A549 (cell line): ENCODE measurements around the gene PUM1. TPM values are rescaled to one million over a fixed set of nuclear protein-coding genes. Genes with fewer than 3 reads are reported as not detected.

Source experiments
- ATAC-seq, 2 experiments: fragments of 200-7000 bp in 1 of 2; fragments of >200 bp in 1 of 2; cut with Nextera tagmentation in 1 of 2; cut with Tn5 transposase in 1 of 2; 3 replicates each; pipeline versions ENCODE4 v1.8.0 to v1.9.1; 2018 to 2020; ENCODE audit warnings: mild to moderate bottlenecking in 1 of 2, moderate library complexity in 1 of 2
- CTCF ChIA-PET: fragments of 300-600 bp; sonication (Branson Sonifier 250); formaldehyde crosslinking; extraction: SDS; loops from one replicate; lab custom pipeline; 2021; ENCODE audit warnings: antibody characterized with exemption, inconsistent platforms; lab: Yijun Ruan, JAX
- POLR2A ChIA-PET: fragments of 350-600 bp; formaldehyde crosslinking; extraction: SDS; loops from one replicate; lab custom pipeline; 2021; ENCODE audit warnings: antibody characterized with exemption, inconsistent platforms; lab: Yijun Ruan, JAX
- DNase-seq, 2 experiments: peaks; one replicate each; pipeline versions ENCODE4 v3.0.0 to v3.0.0-alpha.2; 2011 to 2016; ENCODE audit warnings: low read depth in 1 of 2, low spot score in 1 of 2
- FAIRE-seq: peaks from 2 replicates; lab custom pipeline; 2011; peaks lifted over from hg19 to GRCh38; lab: Jason Lieb, UNC
- H3K27ac ChIP-seq, 2 experiments: fragments of >200 bp; sonication (Bioruptor Twin); formaldehyde crosslinking; 3 replicates each; pipeline ENCODE4 v1.5.1; 2016 to 2017
- H3K4me1 ChIP-seq: fragments of >200 bp; sonication (Bioruptor Twin); formaldehyde crosslinking; 3 replicates; pipeline ENCODE4 v1.6.1; 2016
- H3K4me2 ChIP-seq: fragments of >200 bp; sonication (Bioruptor Twin); formaldehyde crosslinking; 3 replicates; pipeline ENCODE4 v1.6.1; 2016
- H3K4me3 ChIP-seq: fragments of >200 bp; sonication (Bioruptor Twin); formaldehyde crosslinking; 3 replicates; pipeline ENCODE4 v1.5.1; 2016
- H3K9me3 ChIP-seq: fragments of >200 bp; sonication (Bioruptor Twin); formaldehyde crosslinking; 3 replicates; pipeline ENCODE4 v1.6.1; 2016
- BCL3 ChIP-seq: fragments of >200 bp; sonication (Bioruptor Twin); formaldehyde crosslinking; IDR thresholded peaks from 3 replicates; pipeline ENCODE4 v1.6.1; 2016
- CHD4 ChIP-seq: fragments of 200-600 bp; sonication (generic); IDR thresholded peaks from 2 replicates; pipeline ENCODE4 v1.6.1; 2016; ENCODE audit warnings: antibody characterized with exemption, mild to moderate bottlenecking, borderline replicate concordance
- ELK1 ChIP-seq: fragments of 150-350 bp; IDR thresholded peaks from 2 replicates; pipeline ENCODE4 v1.6.1; 2014; ENCODE audit warnings: low read depth, mild to moderate bottlenecking, low read length
- FOSL2 ChIP-seq, 2 experiments: fragments of 450-650 bp in 1 of 2; fragments of >200 bp in 1 of 2; sonication (Bioruptor Twin) in 1 of 2; formaldehyde crosslinking; IDR thresholded peaks; 2 replicates each; pipeline versions ENCODE4 v1.5.0 to v1.6.1; 2016 to 2020; ENCODE audit warnings: mild to moderate bottlenecking in 1 of 2, moderate library complexity in 1 of 2
- GATA3 ChIP-seq: IDR thresholded peaks from 2 replicates; pipeline ENCODE4 v1.6.1; 2012; ENCODE audit warnings: borderline replicate concordance
- HDAC2 ChIP-seq: fragments of 200-600 bp; sonication (generic); IDR thresholded peaks from 2 replicates; pipeline ENCODE4 v1.6.1; 2016
- HES2 ChIP-seq: fragments of >200 bp; sonication (Bioruptor Twin); formaldehyde crosslinking; IDR thresholded peaks from 2 replicates; pipeline ENCODE4 v1.6.1; 2016
- HEYL ChIP-seq: fragments of 250-450 bp; sonication (Bioruptor Pico); IDR thresholded peaks from 2 replicates; pipeline ENCODE4 v1.8.0; 2021; ENCODE audit warnings: mild to moderate bottlenecking, moderate library complexity
- HOXA7 ChIP-seq: fragments of 250-450 bp; sonication (Bioruptor Pico); IDR thresholded peaks from 2 replicates; pipeline ENCODE4 v1.5.0; 2020; ENCODE audit warnings: mild to moderate bottlenecking, moderate library complexity
- HOXB5 ChIP-seq: fragments of 250-450 bp; sonication (Bioruptor Pico); IDR thresholded peaks from 2 replicates; pipeline ENCODE4 v1.5.0; 2020; ENCODE audit warnings: mild to moderate bottlenecking, moderate library complexity
- JUN ChIP-seq, 2 experiments: fragments of >200 bp; sonication (Bioruptor Twin); formaldehyde crosslinking; IDR thresholded peaks; 2 replicates in 1 of 2; 3 replicates in 1 of 2; pipeline ENCODE4 v1.6.1; 2016 to 2017
- KDM5A ChIP-seq: fragments of 200-600 bp; sonication (generic); IDR thresholded peaks from 2 replicates; pipeline ENCODE4 v1.6.1; 2016; ENCODE audit warnings: antibody characterized with exemption, mild to moderate bottlenecking
- MAFK ChIP-seq: fragments of 450-650 bp; IDR thresholded peaks from 2 replicates; pipeline ENCODE4 v1.6.1; 2014; ENCODE audit not compliant: partially characterized antibody
- MAX ChIP-seq: IDR thresholded peaks from 2 replicates; pipeline ENCODE4 v1.6.1; 2012
- NR3C1 ChIP-seq: fragments of >200 bp; sonication (Bioruptor Twin); formaldehyde crosslinking; IDR thresholded peaks from 3 replicates; pipeline ENCODE4 v1.6.1; 2017
- PHF8 ChIP-seq: fragments of 200-600 bp; sonication (generic); IDR thresholded peaks from 2 replicates; pipeline ENCODE4 v1.6.1; 2016; ENCODE audit warnings: low read depth, mild to moderate bottlenecking, antibody characterized with exemption, moderate library complexity, borderline replicate concordance
- REST ChIP-seq: fragments of 200-600 bp; sonication (generic); IDR thresholded peaks from 2 replicates; pipeline ENCODE4 v1.6.1; 2016; ENCODE audit warnings: antibody characterized with exemption, mild to moderate bottlenecking, moderate library complexity
- RFX5 ChIP-seq: fragments of 450-650 bp; IDR thresholded peaks from 2 replicates; pipeline ENCODE4 v1.7.1; 2014; ENCODE audit warnings: antibody characterized with exemption, mild to moderate bottlenecking, moderate library complexity
- RNF2 ChIP-seq: fragments of 200-600 bp; sonication (generic); IDR thresholded peaks from 2 replicates; pipeline ENCODE4 v1.6.1; 2016; ENCODE audit warnings: low read depth, mild to moderate bottlenecking, antibody characterized with exemption, moderate library complexity, borderline replicate concordance
- SMC3 ChIP-seq: fragments of >200 bp; sonication (Bioruptor Twin); formaldehyde crosslinking; IDR thresholded peaks from 3 replicates; pipeline ENCODE4 v1.6.1; 2018; ENCODE audit warnings: inconsistent platforms
- WGBS: methylation state at CpG from one replicate; pipeline ENCODE4 v1.1.6; 2017; ENCODE audit errors: missing lambda C conversion rate; 5-methylcytosine and 5-hydroxymethylcytosine counted together
- polyA plus RNA-seq, 4 experiments: library from polyadenylated mRNA; depleted of rRNA in 3 of 4; stranded (reverse); fragments of >200 nt; fragmentation: RNase III in 1 of 4; extraction: RNeasy Plus Mini Kit Qiagen cat#74134 plus additional on column Dnase treatment in 1 of 4; gene quantifications; 2 replicates in 3 of 4; 3 replicates in 1 of 4; pipeline ENCODE4 v1.2.3, GENCODE V29; 2011 to 2017

PUM1 gene
- polyA plus RNA-seq, 2 of the 4 experiments (the other 2 are of a cell fraction): 30.2 to 55.3 TPM

GRCh38 chr1:31011719-31012118 lies 53.8 kb downstream of the PUM1 start:
- TF ChIP-seq HOXA7 (CRISPR knock-in tag) (no peak), PHF8 (no peak), MAFK (no peak), NR3C1 (no peak), ELK1 (no peak), HEYL (CRISPR knock-in tag) (no peak), HOXB5 (no peak), RFX5 (no peak), KDM5A (no peak), HDAC2 (no peak), BCL3 (no peak), REST (no peak), HES2 (no peak), FOSL2 (IDR thresholded peaks at IDR 0.05) (no peak), FOSL2 (CRISPR knock-in tag; IDR thresholded peaks at IDR 0.05) (no peak), GATA3 (no peak), RNF2 (no peak), JUN (IDR thresholded peaks at IDR 0.05) (no peak), CHD4 (no peak), SMC3 (no peak), MAX (no peak)
- Histone ChIP-seq H3K4me1 (peaks cover 61% of the 10 kb centered on the region), H3K27ac (no peak overlapping the region), H3K4me2 (no peak overlapping the region), H3K4me3 (no peak overlapping the region), H3K9me3 (no peaks in the 10 kb centered on the region)
- 96% methylated on average over 1 of the region's 1 CpG for WGBS
- ChIA-PET POLR2A (no interaction called here), CTCF (interaction anchor here (1.0 kb wide), 1 partner anchor 15 kb away, joined by 3 read pairs; no protein-coding TSS in a partner anchor)
- no peak for FAIRE-seq
- no peak for ATAC-seq
- DNase-seq: no peak
